ENCODE data around the gene SERPINB1.

GRCh38 chr6:2791450-2791974 lies 50.2 kb downstream of the SERPINB1 start:
- TF ChIP-seq CTCF (IDR thresholded peaks at IDR 0.05 in 2 of 3, conservative IDR thresholded peaks at IDR 0.05 in 1 of 3; ENCODE audit: borderline replicate concordance in 1 of 3, insufficient read depth in 1 of 3, low read depth in 2 of 3, low read length in 2 of 3): no peak
- no peak for TF ChIP-seq POLR2AphosphoS5 (IDR thresholded peaks at IDR 0.05; ENCODE audit: low read depth, low read length)
- TF ChIP-seq POLR2A (IDR thresholded peaks at IDR 0.05; ENCODE audit: borderline replicate concordance, extremely low read depth, insufficient read depth, insufficient read length): no peak
- no peak for TF ChIP-seq MAX (IDR thresholded peaks at IDR 0.05)
- TF ChIP-seq EGR1 (IDR thresholded peaks at IDR 0.05; ENCODE audit: low read depth): no peak
- no peak for TF ChIP-seq EZH2 (IDR thresholded peaks at IDR 0.05)
- no peak for TF ChIP-seq ZBTB33 (IDR thresholded peaks at IDR 0.05; ENCODE audit: extremely low read depth, insufficient replicate concordance, low read length)
- TF ChIP-seq ZFX (IDR thresholded peaks at IDR 0.05): no peak
- TF ChIP-seq YY1 (IDR thresholded peaks at IDR 0.05; ENCODE audit: extremely low read depth, insufficient replicate concordance, low read depth, low read length): no peak
- TF ChIP-seq ZNF274 (IDR thresholded peaks at IDR 0.05; ENCODE audit: low read depth, low read length): no peak
- TF ChIP-seq RAD21 (IDR thresholded peaks at IDR 0.05; ENCODE audit: low read depth): no peak
- TF ChIP-seq REST (IDR thresholded peaks at IDR 0.05; ENCODE audit: low read depth): no peak
